Stimulated activated naive CD8-positive, alpha-beta T cell treated with anti-CD3 and anti-CD28 coated beads, Interleukin-15, amount 100 ng/mL, for 72 hours (primary cell): Measurements from ENCODE around the gene IL25.
"Not testable (repeated sequence)": the region's sequence is repeated elsewhere in the genome, so short reads cannot be mapped to it uniquely, and the experiment has no call there.

Experiments
- ATAC-seq: fragments of 150-1000 bp; cut with Tn5 transposase; 2 replicates; pipeline ENCODE4 v1.10.0; 2021; ENCODE audit warnings: mild to moderate bottlenecking, moderate library complexity
- DNase-seq, 2 donors: peaks; one replicate each; pipeline ENCODE4 v3.0.0; 2021 to 2022
- H3K27ac Mint-ChIP-seq, 2 donors: one replicate each; pipeline ENCODE4 v1.8.0; 2022; ENCODE audit warnings: mild to moderate bottlenecking in 2 of 2, mixed read lengths in 2 of 2, moderate library complexity in 2 of 2
- H3K27me3 Mint-ChIP-seq: one replicate; pipeline ENCODE4 v1.8.0; 2022; ENCODE audit warnings: mixed read lengths
- H3K4me1 Mint-ChIP-seq: one replicate; pipeline ENCODE4 v1.8.0; 2022; ENCODE audit warnings: mild to moderate bottlenecking, mixed read lengths
- H3K4me3 Mint-ChIP-seq, 2 donors: one replicate each; pipeline ENCODE4 v1.8.0; 2022; ENCODE audit warnings: mild to moderate bottlenecking in 2 of 2, mixed read lengths in 2 of 2, moderate library complexity in 1 of 2
- H3K9me3 Mint-ChIP-seq, 2 donors: one replicate each; pipeline ENCODE4 v1.8.0; 2022; ENCODE audit warnings: mixed read lengths in 2 of 2

IL25 gene

GRCh38 chr14:23389396-23389795 is 16.8 kb downstream of the IL25 start:
- Mint-ChIP-seq H3K4me3 (no peak overlapping the region), H3K9me3 (no peaks in the 10 kb centered on the region), H3K27me3 (peaks cover 40% of the 10 kb centered on the region), H3K4me1 (no peaks in the 10 kb centered on the region), H3K27ac (no peak overlapping the region)
- DNase-seq (no peak), ATAC-seq (no peak)

GRCh38 chr14:23389871-23390270 is 17.3 kb downstream of the IL25 start:
- Mint-ChIP-seq H3K27me3 (peaks cover 40% of the 10 kb centered on the region), H3K27ac (peak overlapping the region in 1 of 2 donors; percentile 55)
- DNase-seq, H3K4me3 Mint-ChIP-seq, H3K9me3 Mint-ChIP-seq, ATAC-seq, H3K4me1 Mint-ChIP-seq: not testable (repeated sequence)

- H3K4me1 Mint-ChIP-seq, result no peaks in the 10 kb centered on the region
- ATAC-seq (no peak), DNase-seq (no peak)
- H3K27me3 Mint-ChIP-seq, result peaks cover 40% of the 10 kb centered on the region
- H3K9me3 Mint-ChIP-seq, result no peaks in the 10 kb centered on the region
- no peak overlapping the region for H3K27ac Mint-ChIP-seq
- no peak overlapping the region for H3K4me3 Mint-ChIP-seq
Measured at GRCh38 chr14:23392613-23393012, 20.0 kb downstream of the IL25 start.

- no peak overlapping the region for H3K4me3 Mint-ChIP-seq
- H3K27me3 Mint-ChIP-seq, result peaks cover 16% of the 10 kb centered on the region
- no peak for ATAC-seq
- no peaks in the 10 kb centered on the region for H3K4me1 Mint-ChIP-seq
- no peak for DNase-seq
- no peaks in the 10 kb centered on the region for H3K9me3 Mint-ChIP-seq
- no peak overlapping the region for H3K27ac Mint-ChIP-seq
Measured at GRCh38 chr14:23396126-23396525, 23.5 kb downstream of the IL25 start.

- Mint-ChIP-seq H3K4me1 (no peaks in the 10 kb centered on the region), H3K27me3 (peaks cover 16% of the 10 kb centered on the region), H3K9me3 (no peaks in the 10 kb centered on the region), H3K4me3 (no peak overlapping the region), H3K27ac (no peak overlapping the region)
- DNase-seq (no peak), ATAC-seq (no peak)
Measured at GRCh38 chr14:23396781-23397407, 24.3 kb downstream of the IL25 start.

GRCh38 chr14:23398348-23398747 is 25.7 kb downstream of the IL25 start:
- peaks cover 18% of the 10 kb centered on the region for H3K27me3 Mint-ChIP-seq
- H3K27ac Mint-ChIP-seq, result peak overlapping the region in 1 of 2 donors; percentile 27
- no peak overlapping the region for H3K4me3 Mint-ChIP-seq

GRCh38 chr14:23399136-23399535 is 26.5 kb downstream of the IL25 start:
- Mint-ChIP-seq H3K4me1 (no peaks in the 10 kb centered on the region), H3K4me3 (no peak overlapping the region), H3K27ac (no peak overlapping the region), H3K27me3 (peaks cover 14% of the 10 kb centered on the region), H3K9me3 (no peaks in the 10 kb centered on the region)
- DNase-seq (no peak), ATAC-seq (no peak)

More at GRCh38 chr14:23398348-23398747, 25.7 kb downstream of the IL25 start:
- ATAC-seq, result no peak
- no peaks in the 10 kb centered on the region for H3K4me1 Mint-ChIP-seq
- no peaks in the 10 kb centered on the region for H3K9me3 Mint-ChIP-seq
- DNase-seq, result no peak

- H3K27me3 Mint-ChIP-seq, result peaks cover 14% of the 10 kb centered on the region
- no peak for DNase-seq
- H3K4me1 Mint-ChIP-seq, result no peaks in the 10 kb centered on the region
- ATAC-seq, result no peak
- no peak overlapping the region for H3K4me3 Mint-ChIP-seq
- H3K27ac Mint-ChIP-seq, result no peak overlapping the region
- H3K9me3 Mint-ChIP-seq, result no peaks in the 10 kb centered on the region
Measured at GRCh38 chr14:23399591-23399990, 27.0 kb downstream of the IL25 start.

GRCh38 chr14:23400496-23401149 is 28.0 kb downstream of the IL25 start:
- H3K4me1 Mint-ChIP-seq, H3K9me3 Mint-ChIP-seq, ATAC-seq, H3K4me3 Mint-ChIP-seq, DNase-seq, H3K27ac Mint-ChIP-seq: not testable (repeated sequence)
- H3K27me3 Mint-ChIP-seq, result peaks cover 14% of the 10 kb centered on the region

- Mint-ChIP-seq H3K27me3 (peaks cover 14% of the 10 kb centered on the region), H3K4me1 (no peaks in the 10 kb centered on the region), H3K27ac (peak overlapping the region in 1 of 2 donors; percentile 28), H3K9me3 (no peaks in the 10 kb centered on the region), H3K4me3 (no peak overlapping the region)
- DNase-seq (no peak), ATAC-seq (no peak)
Measured at GRCh38 chr14:23401291-23401690, 28.7 kb downstream of the IL25 start.

GRCh38 chr14:23402296-23403138 is 29.9 kb downstream of the IL25 start:
- Mint-ChIP-seq H3K4me1 (no peaks in the 10 kb centered on the region), H3K9me3 (no peaks in the 10 kb centered on the region), H3K27ac (peak overlapping the region; percentile 41 to 85), H3K27me3 (peaks cover 14% of the 10 kb centered on the region), H3K4me3 (no peak overlapping the region)
- ATAC-seq (no peak), DNase-seq (no peak)

- ATAC-seq (no peak), DNase-seq (no peak)
- no peaks in the 10 kb centered on the region for H3K9me3 Mint-ChIP-seq
- peaks cover 14% of the 10 kb centered on the region for H3K27me3 Mint-ChIP-seq
- H3K27ac Mint-ChIP-seq, result peak overlapping the region in 1 of 2 donors; percentile 41
- H3K4me3 Mint-ChIP-seq, result no peak overlapping the region
- no peaks in the 10 kb centered on the region for H3K4me1 Mint-ChIP-seq
Measured at GRCh38 chr14:23403139-23403438, 30.5 kb downstream of the IL25 start.

GRCh38 chr14:23403908-23404307 is 31.3 kb downstream of the IL25 start:
- Mint-ChIP-seq H3K4me1 (no peaks in the 10 kb centered on the region), H3K4me3 (no peak overlapping the region), H3K27me3 (peaks cover 14% of the 10 kb centered on the region), H3K27ac (no peak overlapping the region), H3K9me3 (no peaks in the 10 kb centered on the region)
- DNase-seq (no peak), ATAC-seq (no peak)

- no peaks in the 10 kb centered on the region for H3K4me1 Mint-ChIP-seq
- no peaks in the 10 kb centered on the region for H3K9me3 Mint-ChIP-seq
- DNase-seq (no peak), ATAC-seq (no peak)
- no peak overlapping the region for H3K4me3 Mint-ChIP-seq
- H3K27ac Mint-ChIP-seq, result no peak overlapping the region
- H3K27me3 Mint-ChIP-seq, result peaks cover 14% of the 10 kb centered on the region
Measured at GRCh38 chr14:23404331-23404900, 31.8 kb downstream of the IL25 start.

GRCh38 chr14:23405096-23405495 is 32.5 kb downstream of the IL25 start:
- no peaks in the 10 kb centered on the region for H3K4me1 Mint-ChIP-seq

GRCh38 chr14:23405516-23406025 is 33.0 kb downstream of the IL25 start:
- Mint-ChIP-seq H3K27me3 (peaks cover 14% of the 10 kb centered on the region), H3K9me3 (no peaks in the 10 kb centered on the region), H3K4me3 (no peak overlapping the region), H3K27ac (no peak overlapping the region), H3K4me1 (no peaks in the 10 kb centered on the region)
- DNase-seq, result no peak
- ATAC-seq, result no peak

More at GRCh38 chr14:23405096-23405495, 32.5 kb downstream of the IL25 start:
- Mint-ChIP-seq H3K27me3 (peaks cover 14% of the 10 kb centered on the region), H3K9me3 (no peaks in the 10 kb centered on the region), H3K4me3 (no peak overlapping the region), H3K27ac (no peak overlapping the region)
- DNase-seq (no peak), ATAC-seq (no peak)
